Stimulated activated CD8-positive, alpha-beta memory T cell treated with anti-CD3 and anti-CD28 coated beads, Interleukin-7, amount 100 ng/mL, for 1 hour (primary cell): ENCODE measurements around the gene MCM6.
A peak's percentile ranks its signal among the peaks of the same experiment; 100 is the strongest.
"Not testable (repeated sequence)": the region's sequence is repeated elsewhere in the genome, so short reads cannot be mapped to it uniquely, and the experiment has no call there.

Experiments
- DNase-seq, 2 donors: peaks; one replicate each; pipeline ENCODE4 v3.0.0-alpha.2; 2020; ENCODE audit warnings: low read depth in 2 of 2

The MCM6 gene

DNA sequence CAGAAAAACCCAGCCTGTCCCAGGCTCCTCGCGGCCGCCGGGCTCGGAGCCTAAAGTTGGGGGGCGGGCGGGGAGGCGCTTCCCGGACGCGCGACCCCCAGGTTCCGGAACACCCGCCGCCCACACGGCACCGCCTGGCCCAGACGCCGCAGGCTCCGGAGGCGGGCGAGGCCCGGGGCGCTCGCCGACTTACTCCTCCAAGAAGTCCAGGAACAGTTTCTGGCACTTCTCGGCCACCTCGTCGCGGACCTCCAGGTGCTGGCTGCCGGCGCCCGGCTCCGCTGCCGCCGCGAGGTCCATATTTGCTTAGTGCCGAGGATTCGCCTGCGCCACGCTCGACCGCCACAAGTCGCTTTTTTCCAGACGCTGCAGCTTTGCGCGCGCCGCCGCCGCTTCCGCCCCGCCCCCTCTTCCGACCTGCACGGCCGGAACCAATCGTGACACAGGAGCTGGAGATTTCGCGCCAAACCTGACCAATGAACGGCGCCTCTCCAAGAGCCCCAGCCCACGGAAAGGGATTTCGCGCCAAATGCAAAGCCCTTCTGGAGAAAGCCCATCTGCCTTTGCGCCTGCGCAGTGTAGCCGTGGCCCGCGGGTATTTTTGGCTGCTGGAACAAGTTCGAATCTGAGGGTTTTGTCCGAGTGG lies at the start of gene MCM6:
MCM6 (minus strand) TSS at position 378 of the 646 bp plus-strand sequence; CDS start at position 300, 78 bp downstream.
- peak; percentile 92 to 93 for DNase-seq

DNA sequence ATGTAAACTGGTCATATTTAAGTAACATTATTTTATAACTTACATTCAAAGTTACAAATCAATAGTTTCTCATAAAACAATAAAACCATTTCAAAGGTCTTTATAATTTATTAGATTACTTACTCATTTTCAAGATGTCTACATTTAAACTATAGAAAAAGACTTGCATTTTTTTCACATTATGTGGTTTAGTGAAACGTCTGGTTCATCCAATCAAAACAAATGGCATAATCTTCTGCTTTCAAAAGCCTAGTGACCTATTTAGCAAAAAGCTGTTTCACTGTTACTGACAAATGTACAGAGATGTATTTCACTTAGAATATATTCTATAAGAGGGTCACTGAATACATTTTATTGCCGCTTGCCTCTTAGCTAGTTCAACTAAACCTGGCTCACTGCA lies 49.3 kb upstream of the MCM6 start:
- no peak for DNase-seq

DNA sequence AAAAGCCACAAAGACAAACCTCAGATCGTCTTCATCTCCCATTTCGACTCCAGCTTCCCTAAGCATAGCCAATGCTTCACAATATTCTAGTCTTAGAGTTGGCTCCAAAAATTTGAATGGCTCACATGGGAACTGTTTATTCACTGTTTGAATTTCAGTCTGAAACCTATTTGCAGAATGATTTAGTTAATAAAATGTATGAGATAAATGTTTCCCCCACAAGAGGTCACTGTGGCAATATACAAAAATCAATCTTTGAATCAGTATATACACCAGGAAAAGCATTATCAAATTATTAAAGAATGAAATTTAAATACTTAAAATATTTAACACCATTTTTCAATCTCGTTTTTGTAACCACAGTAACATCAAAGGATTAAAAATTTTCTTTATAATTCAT lies 40.0 kb upstream of the MCM6 start:
- no peak for DNase-seq

DNA sequence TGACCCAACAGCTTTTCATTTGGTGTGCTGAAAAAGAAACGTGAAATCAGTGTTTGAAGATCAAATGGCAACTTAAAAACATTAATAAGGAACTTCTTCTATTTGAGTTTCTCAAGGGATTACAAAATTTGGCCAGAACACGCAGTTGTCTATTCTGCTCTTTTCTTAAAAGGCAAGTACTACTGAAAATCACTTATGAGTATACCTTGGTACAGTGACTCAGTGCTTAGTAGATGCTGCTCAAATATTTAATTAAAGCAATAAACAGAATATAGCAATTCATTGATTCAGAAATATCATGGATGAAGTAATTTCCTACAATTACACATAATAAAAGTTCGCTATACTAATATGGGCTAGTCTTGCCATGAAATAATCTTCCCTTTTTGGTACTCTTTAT lies 38.2 kb upstream of the MCM6 start:
- DNase-seq, result no peak

DNA sequence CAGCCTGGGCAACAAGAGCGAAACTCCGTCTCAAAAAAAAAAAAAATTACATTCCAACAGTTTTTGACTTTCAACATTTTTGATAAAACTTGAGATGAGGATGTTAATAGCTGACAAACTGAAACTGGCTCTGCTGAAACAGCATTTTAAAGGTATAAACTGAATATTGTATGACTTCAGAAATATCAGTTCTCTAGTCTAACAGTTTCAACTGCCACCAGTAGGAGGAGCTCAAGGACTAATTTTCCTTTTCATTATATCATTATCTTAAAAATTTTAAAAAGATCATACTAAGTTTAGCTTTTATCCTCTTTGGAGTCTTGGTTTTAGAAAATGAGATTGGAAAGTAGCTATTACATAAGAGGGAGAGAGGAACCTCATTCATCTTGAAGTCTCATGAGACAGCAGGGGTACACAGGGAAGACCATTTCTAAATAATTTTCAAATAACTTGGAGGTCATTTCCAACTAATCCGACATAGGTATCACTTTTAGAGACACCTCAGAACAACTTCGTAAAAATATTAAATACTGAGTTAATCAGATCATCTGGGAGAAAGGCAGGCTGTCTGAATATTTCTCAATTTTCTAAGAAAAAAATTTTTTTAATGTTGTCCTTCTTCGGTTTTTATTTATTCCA lies 37.6 kb upstream of the MCM6 start:
- DNase-seq, result no peak

DNA sequence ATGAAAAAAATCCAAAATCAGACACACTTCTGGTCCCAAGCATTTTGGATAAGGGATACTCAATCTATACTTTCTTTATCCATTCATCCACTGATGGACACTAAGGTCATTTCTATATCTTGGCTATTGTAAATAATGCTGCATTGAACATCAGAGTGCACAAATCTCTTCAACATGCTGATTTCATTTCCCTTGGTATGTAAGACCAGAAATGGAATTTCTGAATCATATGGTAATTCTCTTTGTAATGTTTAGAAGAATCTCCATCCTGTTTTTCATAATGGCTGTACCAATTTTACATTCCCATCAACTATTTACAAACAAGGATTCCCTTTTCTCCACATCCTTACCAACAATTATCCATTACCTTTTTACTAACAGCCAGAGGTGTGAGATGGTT lies 33.7 kb upstream of the MCM6 start:
- DNase-seq, result no peak

DNA sequence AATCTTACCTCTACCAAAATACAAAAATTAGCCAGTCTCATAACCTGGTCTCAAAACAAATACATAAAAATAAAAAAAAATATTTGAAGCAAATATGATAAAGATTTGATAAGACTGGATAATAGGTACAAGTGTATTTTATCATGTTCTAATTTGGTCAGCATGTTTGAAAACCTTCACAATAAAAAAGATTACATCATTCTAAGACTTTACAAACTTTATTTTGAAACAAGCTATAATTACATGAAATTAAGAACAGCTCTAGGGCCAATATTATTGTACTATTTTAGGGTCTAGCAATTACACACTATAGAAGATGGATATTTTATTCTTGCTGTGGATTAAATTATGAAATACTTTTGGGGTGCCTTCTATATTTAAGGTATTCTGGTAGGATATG lies 29.4 kb upstream of the MCM6 start:
- DNase-seq, result no peak

DNA sequence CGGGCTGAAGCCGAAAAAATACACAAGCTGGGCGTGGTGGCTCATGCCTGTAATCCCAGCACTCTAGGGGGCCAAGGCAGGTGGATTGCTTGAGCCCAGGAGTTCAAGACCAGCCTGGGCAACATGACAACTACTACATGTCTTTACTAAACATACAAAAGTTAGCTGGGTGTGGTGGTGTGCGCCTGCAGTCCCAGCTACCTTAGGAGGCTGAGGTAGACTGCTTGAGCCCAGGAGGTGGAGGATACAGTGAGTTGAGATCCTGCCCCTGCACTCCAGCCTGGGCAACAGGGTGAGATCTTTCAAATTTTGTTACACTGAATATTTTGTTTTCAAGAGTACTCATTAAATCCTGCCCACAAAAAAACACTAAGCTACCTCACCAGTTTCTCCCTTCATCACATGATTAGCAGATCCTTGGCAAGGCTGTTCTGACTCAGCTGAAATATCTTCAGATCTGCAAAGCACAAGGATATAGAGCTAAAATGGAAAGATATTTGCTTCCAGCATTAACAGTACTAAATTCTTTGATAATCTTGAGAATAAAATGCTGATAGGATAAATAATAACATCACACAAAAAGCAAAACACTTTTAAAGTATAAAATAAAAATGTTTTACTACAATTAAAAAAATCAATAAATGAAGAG lies 28.2 kb upstream of the MCM6 start:
- no peak for DNase-seq

DNA sequence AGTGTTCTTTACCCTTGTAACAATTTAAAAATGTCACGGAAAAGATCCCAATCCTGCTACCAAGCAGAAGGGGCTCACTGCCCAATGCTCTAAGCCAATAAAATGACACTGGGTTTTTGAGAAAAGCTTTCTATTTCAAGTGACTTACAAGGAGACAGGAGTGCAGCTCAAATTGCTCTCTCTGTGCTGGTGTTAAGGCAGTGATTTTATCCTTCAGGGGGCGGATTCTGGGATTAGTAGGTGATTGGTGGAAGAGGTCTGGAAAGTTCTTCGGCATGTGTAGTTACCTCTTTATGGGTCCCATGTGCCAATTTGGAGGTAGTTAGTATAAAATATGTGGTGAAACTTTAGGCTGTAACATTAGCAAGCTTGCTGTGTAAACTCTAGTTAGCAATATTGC lies 27.4 kb upstream of the MCM6 start:
- no peak for DNase-seq

DNA sequence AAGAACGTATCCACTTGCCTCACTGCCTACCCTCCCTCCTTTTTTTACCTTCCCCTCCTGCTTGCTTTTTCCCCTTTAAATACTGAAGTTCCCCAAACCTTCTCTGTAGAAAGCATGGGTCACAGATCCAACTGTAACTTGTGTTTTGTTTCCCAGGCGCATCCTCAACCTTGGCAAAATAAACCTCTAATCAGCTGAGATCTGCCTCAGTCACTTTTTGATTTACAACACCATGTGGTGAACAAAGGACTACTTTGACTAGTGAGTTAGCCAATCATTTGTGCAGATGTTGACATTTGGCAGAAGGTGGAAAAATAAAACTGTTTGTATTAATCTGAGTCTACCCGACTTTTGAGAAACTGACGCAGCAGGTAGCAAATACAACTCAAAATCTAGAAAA lies 23.3 kb upstream of the MCM6 start:
- no peak for DNase-seq

DNA sequence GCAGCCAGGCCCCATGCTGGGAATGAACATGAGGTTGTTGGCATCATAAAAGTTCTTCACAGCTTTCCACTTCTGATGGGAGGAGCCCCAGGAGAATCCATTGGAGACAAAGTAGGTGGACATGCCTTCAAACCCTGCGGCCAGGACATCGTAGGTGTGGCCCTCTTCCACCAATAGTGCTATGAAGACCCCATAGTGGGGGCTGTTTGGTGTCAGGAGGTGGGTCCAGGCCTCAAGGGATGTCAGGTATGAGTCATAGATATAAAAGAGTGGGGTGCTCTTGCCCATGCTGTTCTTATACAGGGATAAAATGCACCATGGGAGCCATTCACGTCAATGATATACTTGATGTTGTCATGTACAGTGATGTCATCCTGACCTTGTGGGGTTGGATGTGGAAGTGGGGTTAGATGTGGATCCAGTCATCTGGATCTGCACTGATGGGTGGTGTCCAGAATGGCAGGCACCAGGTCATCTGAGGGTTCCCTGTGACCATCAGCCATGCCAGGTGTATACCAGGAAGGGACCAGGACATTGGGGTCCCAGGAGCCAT lies 22.1 kb upstream of the MCM6 start:
- DNase-seq, result no peak

DNA sequence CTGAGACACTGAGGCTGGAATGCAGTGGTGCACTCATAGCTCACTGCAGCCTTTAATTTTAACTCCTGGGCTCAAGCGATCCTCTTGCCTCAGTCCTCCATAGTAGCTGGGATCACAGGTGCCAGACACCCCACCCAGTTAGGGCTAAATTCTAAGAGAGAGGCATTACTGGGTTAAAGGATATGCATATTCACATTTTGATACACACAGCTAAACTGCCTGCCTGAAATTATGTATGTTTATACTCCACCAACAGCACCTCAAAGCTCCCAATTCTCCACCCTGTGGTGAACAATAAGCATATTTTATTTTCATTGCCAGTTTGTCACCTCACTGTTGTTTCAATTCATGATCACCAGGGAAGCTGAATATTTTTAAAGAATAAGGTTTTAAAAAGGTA lies 18.7 kb upstream of the MCM6 start:
- DNase-seq, result no peak

DNA sequence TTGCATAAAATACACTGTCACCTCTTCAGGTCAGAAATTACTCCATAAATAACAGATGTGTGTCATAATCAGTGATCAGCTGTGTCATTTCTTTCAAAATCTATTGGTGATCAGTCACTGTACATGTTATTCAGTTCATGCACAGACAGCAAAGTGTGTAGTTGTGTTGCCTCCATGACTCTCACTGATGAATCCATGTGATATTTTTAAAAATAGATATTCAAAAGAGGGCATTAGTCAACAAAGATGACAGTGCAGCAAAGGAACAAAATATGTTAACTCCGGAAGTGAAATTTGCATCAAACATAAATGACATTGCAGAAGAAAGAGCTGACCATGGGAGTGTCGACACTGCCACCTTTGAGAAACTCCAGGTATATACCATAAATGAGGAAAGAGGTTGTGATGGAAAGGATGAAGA lies 17.1 kb upstream of the MCM6 start:
- no peak for DNase-seq

DNA sequence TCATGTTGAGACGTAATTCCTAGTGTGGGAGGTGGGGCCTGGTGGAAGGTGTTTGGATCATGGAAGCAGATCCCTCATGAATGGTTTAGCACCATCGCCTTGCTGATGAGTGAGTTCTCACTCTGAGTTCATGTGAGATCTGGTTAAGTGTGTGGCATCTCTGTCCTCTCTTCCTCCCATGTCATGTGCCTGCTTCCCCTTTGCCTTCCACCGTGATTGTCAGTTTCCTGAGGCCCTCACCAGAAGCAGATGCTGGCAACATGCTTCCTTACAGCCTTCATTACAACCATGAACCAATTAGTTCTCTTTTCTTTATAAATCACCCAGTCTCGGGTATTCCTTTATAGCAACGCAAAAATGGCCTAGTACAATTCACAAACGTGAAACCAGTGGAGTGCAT lies 14.6 kb upstream of the MCM6 start:
- DNase-seq, result no peak

DNA sequence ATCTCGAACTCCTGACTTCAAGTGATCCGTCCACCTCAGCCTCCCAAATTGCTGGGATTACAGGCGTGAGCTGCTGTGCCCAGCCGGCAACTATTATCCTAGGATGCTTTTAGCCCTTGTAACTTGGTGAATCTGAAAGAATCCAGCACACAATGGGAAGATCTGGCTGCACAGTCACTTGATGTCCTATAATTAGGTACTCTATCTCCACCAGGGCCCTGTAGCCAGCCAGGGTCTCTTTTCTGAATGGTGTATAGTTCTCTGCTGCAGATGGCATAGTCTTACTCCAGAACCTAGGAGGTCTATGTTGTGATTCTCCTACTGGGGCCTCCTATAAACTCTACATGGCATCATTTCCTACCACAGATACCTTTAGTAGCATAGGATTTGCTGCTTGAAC lies 13.9 kb upstream of the MCM6 start:
- DNase-seq, result no peak

DNA sequence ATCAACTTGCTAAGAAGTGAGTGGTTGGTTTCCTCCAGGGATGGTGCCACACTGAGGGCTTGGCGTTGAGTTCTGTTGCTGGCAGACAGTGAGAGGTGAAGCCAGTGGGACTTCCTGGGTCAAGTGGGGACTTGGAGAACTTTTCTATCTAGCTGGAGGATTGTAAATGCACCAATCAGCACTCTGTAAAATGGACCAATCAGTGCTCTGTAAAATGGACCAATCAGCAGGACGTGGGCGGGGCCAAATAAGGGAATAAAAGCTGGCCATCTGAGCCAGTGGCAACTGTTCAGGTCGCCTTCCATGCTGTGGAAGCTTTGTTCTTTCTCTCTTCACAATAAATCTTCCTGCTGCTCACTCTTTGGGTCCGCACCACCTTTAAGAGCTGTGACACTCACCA lies 12.3 kb upstream of the MCM6 start:
- not testable (repeated sequence) for DNase-seq

DNA sequence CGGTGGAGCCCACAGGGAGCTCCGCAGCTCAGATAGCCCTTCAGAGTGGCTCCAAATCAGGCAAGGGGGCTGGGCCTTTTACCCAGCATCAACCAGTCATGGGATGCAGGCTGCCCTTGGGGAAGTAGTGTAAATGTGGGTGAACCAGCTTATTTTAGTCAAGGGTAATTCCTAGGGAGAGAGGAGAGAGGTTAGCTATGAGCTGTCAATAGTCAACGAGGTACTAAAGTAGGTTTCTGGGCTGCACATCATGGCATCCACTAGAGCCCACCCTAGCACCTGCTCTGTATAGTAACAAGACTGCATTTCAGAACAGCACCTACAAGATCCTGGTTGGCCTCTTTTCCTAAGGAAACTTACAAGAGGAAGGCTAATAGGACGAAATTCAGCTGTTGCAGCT lies 9.5 kb upstream of the MCM6 start:
- DNase-seq, result no peak

DNA sequence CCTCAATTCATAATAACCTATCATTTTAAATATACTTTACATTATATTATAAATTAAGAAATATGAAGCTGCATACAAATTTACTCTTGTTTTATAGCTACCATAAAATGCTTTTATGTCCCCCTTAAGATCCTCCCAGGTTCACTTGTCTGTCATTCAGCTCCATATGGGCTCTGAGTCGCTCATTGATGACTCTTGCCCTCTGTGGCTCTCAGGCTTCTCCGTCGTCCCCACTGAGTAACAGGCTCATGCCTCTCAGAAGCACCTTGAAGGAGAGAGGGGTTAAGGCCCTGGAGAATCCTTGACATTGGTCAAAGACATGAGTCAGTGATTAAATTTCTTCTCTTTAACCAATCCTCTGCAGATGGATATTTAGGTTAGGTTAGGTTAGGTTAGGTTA lies 6.2 kb upstream of the MCM6 start:
- no peak for DNase-seq

DNA sequence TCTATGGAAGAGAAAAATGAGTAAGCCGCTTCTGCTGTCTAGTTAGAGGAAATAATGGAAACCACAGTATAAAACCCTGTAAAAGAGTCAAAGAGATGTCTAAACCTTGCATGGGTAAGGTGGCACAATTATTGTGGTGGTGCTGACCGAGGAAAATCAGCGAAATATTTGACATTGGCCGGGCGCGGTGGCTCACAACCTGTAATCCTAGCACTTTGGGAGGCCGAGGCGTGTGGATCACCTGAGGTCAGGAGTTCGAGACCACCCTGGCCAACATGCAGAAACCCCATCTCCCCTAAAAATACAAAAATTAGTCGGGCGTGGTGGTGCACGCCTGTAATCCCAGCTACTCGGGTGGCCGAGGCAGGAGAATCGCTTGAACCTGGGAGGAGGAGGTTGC lies 527 bp upstream of the MCM6 start:
- DNase-seq, result not testable (repeated sequence)

DNA sequence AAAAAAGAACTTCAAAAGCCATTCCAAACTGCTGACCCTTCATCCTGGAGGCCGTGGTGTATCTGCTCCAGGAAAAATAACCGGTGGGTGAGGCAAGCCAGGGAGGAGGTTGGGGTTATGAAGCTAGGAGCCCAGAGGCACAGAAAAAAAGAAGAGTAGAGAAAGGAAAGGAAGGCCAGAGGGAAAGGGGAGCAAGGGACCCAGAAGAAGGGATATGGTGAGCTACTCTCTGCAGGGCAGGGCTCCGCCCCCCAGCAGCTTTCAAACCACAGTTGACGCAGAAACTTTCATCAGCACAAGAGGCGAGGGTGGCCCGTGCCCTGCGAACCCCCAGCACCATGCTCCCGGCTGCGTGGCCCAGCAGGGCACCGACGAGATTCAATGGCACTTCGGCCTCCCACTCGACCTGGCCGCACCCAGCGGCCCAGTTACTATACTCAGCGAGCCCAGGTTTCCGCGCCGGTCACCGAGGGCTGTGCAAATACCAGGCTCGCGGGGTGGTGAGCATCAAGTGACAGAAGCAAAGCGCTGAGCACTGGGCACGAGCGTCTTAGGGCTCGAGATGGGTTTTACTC lies 665 bp downstream of the MCM6 start:
- peak; percentile 34 to 46 for DNase-seq

DNA sequence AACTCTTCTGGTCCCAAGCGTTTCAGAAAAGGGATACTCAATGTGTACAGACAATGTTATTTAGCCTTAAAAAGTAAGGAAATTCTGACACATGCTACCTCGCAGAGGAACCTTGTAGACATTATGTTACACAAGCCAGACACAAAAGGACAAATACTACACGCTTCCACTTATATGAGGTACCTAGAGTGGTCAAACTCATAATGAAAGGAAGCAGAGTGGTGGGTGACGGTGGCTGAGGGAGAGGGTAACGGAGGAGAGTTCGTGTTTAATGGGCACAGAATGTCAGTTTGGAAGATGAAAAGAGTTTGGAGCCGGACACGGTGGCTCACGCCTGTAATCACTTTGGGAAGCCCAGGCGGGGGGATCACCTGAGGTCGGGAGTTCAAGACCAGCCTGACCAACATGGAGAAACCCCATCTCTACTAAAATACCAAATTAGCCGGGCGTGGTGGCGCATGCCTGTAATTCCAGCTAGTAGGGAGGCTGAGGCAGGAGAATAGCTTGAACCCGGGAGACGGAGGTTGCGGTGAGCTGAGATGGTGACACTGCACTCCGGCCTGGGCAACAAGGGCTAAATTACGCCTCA lies 1.4 kb downstream of the MCM6 start:
- no peak for DNase-seq

DNA sequence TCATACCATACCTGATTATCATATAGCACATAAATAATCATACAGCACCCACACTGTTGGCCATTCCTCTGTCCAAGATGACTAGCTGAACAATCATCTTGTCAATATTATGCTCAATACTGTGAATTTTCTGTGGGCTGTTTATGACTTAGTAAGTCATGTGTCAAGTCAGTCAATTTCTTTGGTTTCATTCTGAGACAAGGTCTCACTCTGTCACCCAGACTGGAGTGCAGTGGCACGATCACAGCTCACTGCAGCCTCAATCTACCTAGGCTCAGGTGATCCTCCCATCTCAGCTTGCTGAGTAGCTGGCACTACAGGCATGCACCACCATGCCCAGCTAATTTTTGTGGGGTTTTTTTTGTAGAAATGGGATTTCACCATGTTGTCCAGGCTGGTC lies 5.7 kb downstream of the MCM6 start:
- DNase-seq, result no peak
